Measurements from ENCODE around the gene KIAA1614.
A peak's percentile ranks its signal among the peaks of the same experiment; 100 is the strongest.

KIAA1614 gene

DNA sequence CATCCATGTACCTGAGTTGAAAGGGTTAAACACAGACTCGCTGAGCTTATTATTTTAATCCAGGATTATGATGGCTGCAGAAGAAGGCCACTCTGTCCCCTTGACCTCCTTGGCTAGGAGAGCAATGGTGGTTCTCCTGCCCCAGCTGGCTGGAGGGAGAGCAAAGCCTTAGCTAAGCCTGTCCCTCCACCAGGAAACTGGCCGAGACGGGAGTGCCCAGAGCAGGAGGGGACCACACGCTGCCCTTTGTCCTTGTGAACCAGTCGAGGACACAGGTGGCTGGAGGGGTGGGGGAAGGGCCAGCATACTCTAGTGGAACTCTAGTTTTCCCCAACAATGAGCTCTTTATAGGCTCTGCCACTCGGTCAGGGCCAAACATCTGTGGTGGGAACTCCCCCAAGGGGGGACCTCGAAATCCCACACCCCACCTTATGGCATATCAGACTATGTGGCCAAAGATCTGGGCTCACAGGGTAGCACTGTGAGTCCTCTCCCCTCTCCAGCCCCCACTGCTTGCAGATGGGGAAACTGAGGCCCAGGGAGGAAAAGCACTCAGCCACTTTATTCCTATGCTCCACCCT, 12.9 kb downstream of the KIAA1614 start:
- DNase-seq = peak; percentile 53

DNA sequence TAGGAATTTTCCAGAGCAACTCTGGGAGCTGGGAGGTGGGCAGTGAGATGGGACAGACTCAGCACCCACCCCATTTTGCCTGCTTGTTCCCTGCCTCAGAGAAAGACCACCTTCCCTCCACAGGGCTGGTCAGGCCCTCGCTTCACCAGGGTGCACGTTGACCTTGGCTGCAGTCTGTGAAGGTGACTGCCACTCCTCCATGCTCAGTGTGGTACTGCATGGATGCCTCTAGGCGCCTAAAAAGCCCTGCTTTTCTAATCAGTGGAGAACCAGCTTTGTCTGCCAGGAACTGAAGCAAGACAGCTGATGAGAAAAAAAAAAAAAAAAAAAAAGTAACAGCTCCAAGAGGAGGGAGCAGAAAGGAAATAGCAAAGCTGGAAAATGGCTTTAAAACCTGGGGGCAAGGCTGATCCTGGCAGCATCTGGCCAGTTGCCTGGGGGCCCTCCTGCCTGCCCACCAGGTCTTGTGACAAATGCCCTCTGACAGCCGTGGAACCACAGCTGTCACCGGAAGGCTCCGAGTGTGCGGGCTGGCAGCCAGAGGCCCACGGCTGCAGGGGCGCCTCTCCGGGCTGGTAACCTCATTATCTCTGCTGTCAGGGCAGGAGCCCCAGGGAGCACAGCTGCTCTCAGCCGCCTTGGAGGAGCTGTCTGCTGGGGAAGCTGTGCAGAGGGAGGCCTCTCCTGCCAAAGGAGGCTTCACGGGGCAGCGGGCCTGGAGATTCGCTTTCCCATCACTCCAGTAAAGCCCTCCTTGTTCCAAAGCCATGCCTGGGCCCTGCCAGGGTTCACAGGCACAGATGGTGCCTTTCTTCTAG, 13.7 kb downstream of the KIAA1614 start:
- DNase-seq = peak; percentile 96

DNA sequence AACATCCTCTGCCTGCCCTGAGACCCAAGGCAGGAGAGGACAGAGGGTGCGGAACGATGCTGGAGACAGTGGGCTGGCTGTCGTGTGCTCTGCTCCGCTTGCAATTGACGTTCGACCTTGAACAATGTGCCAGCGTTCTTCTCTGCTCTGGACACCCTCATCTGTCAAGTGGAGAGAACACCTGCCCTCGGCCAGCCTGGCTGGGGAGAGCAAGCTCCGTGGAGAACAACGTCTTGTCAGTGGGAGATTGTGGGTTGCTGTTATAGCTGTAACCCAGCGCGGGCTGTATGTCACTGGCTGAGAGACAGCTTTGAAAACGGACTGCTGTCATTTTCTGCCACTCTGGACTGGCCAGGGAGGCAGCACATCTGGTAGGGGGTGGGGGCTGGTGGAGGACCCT, 14.7 kb downstream of the KIAA1614 start:
- DNase-seq = no peak

DNA sequence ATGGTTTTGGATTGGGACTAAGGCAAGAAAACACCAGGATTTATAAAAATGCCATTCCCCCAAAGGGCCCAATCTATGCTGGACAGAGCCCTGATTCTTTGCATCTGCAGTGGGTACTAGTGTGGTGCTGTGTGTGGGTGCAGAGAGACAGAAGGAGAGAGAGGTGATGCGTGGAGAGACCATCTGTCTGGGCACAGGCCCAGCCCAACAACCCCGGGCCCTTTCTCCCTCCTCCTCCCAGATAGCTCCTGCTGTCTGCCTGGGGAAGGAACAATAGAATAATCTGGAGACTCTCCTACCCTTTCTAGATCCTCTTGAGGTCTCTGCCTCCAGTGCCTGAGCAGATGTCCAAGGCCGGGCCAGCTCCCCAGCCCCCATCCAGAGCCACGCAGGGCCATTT, 15.1 kb downstream of the KIAA1614 start:
- DNase-seq = peak; percentile 45

DNA sequence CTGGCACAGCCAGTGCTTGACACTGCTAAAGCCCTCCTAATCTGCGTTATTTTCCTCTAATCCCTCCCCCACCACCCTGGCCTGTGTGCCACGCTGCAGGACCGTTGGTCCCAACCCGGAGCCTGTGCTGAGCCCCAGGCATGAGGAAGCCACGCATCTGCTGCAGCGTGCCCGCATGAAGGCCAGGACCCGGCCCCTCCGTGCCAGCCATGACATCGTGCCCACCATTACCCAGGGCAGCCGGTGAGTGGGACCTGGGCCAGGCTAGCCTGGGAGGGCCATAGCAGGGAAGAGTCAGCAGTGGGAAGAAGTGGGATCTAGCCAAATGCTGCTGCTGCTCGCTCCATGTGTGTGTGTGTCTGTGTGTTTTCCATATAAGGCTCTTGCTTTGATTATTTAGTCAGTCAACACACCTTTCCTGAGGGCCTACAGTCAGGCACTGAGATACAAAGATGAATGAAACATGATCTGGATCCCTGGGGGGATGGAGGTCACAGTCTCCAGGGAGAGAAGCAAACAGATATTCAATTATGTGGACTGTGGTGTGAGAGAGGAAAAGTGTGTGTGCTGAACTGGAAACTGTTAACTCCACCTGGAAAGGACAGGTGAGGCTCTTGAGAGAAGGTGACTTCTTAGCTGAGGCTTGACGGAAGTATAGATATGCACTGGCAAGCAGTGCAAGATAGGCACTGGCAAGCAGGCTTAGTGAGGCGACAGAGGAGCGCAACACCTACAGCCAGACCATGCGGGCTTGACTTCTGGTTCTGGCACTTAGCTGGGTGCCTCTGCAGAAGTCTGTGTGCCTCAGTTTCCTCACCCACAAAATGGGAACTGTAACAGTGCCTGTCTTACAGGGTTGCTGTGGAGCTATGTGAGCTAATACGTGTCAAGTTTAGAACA, 15.9 kb downstream of the KIAA1614 start:
- peak; percentile 71 for DNase-seq

DNA sequence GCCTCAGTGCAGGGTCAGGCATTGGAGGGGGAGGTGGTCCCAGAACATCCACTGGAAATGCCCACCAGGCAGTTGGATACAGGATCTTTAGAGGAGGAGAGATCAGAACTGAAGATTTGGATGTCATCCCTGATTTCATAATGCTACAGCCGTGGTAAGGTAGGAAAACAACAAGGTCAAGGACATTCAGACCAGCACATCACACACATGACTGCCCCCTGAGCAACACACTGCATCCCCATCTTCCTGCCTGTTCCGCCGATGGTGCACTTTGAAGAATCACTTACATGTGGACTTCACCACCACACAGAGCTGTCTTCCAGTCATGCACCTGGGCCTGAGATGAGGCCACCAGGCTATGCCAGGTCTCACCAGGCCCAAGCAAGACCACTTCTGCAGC, 16.7 kb downstream of the KIAA1614 start:
- no peak for DNase-seq

DNA sequence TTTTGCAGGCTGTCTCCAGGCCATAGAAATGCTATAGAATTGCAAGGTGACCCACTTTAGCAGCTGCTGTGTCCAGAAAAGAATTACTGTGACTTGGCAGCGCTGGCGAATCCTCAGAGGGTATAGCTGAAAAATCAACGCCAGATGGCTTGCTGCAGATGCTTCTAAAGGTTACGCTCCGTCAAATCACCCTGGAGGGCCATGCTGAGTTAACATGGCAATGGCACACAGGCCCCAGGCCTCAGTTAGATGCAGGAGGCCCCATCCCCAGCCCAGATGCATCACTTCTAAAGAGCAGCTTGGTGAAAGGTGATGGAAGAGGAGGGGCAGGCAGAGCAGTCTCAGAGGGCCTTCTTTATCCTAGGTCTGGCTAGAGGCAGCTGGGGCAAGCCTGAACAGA, 18.0 kb downstream of the KIAA1614 start:
- peak; percentile 64 for DNase-seq

DNA sequence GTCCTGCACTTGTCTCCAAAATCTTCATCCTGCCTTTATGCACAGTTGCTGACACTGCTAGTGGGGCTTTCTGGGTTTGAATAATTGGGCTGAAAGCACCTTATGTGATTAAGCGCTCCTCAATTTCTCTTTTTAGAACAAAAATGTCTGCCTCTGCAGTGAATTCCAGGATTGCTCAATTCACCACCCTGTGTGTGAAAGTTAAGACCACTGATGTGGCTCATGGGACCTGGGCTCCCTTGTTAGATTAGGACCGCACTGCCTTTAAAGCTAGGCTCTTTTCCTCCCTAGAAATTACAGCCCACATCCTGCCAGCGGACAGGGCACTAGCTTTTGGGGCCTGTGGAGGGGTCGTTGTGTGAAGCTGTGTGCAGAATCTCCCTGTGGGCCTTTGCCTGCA, 18.8 kb downstream of the KIAA1614 start:
- DNase-seq = no peak

DNA sequence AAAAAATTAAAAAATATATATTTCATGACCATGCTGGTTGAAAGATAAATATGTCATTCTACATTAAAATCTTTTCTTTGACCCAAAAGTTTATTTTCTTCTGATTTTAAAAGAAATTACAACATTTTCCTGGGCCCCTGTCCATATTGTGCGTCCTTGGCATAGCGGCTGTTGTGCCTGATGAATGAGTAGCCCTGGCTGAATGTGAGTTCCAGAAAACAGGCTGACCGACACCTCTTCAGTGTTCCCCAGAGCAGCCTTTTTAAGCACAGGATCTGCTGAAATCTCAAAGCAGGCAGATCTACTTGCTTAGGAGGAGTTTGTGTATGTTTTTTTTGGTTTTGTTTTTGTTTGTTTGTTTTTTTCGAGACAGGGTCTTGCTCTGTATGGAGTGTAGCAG, 19.7 kb downstream of the KIAA1614 start:
- no peak for DNase-seq

DNA sequence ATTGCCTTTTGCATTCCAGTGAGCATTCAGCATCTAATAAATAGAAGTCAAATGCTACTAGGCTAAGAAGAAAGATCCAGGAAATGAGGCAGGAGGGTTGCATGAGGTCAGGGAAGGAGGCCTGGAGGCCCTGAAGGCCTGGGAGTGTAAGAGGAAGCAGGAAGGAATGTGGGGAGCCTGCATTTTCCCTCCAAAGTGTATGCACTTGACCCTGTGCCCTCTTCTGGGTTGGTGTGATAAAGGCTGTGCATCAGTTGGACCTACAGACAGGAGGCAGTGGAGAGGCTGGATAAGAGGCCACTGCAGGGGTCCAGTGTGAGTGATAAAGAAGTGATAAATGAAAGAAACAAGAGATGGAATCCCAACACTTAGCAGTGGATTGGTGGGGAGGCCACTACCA, 20.4 kb downstream of the KIAA1614 start:
- DNase-seq = no peak

DNA sequence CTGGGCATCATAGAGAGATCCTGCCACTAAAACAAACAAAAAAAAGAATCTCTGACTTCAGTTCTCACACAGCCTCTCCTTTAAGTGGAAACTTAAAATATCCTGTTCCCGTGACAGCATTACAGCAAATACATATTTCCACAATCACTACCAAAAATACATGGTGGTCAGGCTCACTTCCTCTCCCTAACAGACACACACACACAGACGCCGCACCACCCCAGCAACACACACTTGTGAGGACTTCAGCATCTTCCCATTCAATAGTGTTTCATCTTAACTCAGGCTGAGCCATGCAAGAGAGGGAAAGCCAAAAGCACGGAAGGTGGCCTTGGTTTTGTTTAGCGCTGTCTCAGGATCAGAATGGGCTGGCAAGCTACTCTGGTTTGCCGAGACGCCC, 21.9 kb downstream of the KIAA1614 start:
- DNase-seq = no peak

DNA sequence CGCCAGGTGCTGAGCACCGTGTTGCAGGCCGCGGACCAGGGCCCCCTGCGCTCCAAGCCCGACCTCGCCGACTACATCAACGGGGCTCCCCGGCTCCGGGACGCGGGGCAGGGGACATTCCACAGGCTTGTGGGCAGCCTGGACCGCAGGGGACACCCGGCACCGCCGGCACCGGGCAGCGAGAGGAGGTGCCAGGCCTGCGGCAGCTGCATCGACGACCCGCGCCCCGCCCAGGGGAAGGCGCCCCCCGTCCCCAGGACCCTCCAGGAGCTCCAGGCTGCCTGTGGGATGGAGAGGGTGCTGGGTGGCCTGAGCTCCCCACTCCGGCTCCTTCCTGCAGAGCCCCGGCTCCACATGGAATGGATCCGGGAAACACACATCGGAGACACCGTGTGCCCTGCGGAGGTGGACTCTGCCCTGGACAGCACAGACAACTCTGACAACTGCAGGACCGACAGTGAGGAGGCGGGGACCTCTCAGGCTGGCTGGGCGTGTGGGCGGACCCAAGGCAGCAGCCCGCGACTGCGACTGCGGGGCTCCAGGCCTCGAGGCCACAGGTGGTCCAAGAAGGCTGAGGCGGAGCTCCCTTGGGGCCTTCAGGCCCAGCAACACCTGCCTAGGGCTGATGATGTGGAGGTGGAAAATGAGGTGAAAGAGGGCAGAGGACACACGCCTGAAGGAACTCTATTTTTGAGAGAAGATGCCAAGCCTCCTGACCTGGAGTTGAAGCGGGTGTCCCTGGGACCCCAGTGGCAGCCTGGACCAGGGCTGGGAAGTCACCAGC, 22.8 kb downstream of the KIAA1614 start:
- no peak for DNase-seq

DNA sequence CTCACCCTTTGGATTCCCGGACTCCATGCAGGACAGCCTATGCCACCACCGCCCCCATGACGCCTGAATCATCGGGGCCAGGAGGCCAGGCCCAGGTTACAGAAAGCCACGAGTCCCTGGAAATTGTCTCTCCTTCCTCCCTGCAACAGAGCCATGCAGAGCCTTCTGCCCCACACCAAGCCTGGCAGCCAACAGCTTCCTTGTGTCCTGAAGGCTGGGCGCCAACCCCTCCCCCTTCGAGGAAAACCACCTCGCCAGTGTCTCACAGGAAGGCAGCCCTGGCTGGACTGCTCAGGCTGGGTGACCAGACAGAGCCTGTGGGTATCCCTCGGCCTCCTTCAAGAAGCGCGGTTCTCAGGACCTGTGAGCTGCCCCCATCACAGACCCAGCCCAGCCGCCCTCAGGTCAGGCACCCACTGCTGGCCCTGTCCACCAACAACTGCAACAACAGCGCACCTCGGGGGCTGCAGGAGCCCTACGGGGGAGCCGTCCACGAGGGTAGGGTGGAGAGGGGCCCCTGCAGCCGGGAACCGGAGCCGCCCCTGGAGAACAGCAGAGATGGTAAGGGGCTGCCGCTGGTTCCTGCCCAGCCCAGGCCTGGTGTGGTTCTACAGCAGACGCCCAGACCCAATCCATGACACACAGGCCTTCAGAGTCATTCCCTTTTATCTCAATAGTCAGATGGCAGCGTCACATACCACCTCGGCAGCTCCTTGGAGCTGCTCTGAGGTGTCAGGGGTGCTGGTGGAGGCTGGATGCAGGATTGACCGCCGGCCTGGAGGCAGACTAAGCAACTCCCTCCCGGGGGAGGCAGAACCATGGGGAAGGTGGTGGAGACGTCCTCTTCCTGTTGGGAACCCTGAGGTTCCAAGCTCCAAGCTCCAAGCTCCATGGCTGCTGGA, 23.7 kb downstream of the KIAA1614 start:
- no peak for DNase-seq

DNA sequence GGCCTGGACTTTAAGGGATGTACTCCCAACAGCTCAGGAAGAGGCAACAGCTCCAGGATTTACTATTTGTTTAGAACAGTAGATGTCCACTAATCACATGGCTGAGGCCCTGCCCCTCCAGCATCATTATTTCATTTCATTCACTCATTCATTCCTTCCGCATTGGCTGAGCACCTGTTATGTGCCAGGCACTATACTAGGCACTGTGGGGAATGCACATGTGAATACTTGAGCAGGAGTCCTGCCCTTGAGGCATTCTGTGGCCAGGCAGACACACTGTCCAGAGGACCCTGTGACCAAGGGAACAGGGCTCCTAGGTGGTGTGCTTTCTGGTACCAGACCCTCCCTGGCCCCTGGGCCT, 24.3 kb downstream of the KIAA1614 start:
- DNase-seq = no peak

DNA sequence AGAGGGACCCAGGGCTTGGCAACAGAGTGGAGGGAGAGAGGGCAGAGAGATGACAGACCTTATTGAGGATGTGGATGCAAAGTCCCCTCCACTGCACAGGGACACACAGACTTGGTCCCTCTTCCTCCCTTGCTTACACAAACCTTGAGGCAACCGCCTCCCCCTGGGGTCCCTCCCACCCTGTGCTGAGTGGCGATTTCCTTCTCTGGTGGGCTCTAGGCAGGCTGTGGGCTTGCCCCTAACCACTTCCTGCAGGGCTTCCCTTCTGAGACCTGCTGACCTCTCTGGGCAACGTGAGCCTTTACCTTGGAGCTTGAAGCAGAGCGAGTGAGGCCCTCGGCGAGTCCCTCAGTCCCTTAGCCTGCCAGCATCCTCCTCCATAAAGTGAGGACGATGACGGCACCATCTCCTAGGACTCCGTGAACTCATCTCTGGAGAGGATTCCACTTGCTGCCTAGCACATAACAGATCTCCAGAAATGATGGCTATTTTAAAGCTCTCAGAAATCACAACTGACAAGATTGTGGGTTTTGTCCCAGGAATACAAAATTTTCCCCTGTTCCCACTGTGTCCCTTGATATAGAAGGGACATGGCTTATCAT, 25.0 kb downstream of the KIAA1614 start:
- no peak for DNase-seq

DNA sequence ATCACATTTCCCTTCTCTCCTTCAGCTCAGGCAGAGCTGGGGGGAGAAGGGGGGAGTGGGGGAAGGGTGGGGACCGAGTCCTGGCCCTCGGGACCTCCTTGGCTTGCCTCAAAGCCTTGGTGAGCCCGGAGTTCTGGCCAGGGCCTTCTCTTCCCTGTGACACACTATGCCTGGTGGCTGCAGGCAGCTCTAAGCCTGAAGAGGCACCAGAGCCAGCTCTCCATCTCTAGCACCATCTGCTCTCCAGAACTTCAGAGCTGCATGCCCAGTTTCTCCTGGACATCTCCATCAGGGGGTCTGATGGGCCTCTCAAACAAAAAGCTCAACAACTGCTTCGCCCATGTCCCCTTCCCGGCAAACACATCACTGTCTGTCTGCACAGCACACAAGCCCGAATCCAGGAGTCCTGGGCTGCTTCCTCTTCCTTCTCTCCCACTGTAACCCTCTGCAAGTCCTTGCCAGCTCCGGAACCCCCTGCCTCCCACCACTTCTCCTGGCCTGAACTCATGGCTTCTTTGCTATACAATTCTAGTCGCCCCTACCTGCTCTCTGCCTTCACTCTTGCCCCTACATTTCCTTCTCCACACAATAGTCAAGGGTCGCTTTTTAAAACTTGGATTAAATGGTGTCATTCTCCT, 26.5 kb downstream of the KIAA1614 start:
- DNase-seq = no peak

DNA sequence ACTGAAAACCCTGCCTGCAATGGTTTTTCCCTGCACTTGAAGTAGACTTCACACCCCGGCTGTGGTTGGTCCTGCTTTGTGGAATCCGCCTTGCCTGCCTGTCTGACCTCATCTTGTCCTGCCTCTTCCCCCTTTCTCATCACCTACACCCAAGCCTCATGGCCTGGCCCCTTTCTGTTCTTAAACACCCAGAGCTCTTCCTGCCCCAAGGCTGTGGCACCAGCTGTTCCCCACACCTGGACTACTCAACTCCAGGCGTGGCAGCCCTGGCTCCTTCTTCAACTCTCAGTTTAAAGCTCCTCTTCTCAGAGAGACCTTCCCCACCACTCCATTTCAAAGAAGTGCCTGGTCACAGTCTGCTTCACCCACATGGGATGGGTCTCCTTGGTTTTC, 27.0 kb downstream of the KIAA1614 start:
- DNase-seq = no peak

DNA sequence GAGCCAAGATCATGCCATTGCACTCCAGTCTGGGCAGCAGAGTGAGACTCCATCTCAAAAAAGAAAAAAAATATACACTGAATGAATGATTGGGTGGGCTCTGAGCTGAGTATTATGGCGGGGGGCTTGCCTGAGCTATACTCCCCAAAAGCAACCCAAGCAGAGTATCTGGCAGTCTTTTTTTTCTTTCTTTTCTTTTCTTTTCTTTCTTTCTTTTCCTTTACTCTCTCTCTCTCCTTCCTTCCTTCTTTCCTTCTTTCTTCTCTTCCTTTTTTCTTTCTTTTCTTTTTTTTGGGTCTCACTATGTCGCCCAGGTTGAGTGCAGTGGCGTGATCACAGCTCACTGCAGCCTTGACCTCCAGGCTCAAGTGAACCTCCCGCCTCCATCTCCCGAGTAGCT, 27.7 kb downstream of the KIAA1614 start:
- no peak for DNase-seq

DNA sequence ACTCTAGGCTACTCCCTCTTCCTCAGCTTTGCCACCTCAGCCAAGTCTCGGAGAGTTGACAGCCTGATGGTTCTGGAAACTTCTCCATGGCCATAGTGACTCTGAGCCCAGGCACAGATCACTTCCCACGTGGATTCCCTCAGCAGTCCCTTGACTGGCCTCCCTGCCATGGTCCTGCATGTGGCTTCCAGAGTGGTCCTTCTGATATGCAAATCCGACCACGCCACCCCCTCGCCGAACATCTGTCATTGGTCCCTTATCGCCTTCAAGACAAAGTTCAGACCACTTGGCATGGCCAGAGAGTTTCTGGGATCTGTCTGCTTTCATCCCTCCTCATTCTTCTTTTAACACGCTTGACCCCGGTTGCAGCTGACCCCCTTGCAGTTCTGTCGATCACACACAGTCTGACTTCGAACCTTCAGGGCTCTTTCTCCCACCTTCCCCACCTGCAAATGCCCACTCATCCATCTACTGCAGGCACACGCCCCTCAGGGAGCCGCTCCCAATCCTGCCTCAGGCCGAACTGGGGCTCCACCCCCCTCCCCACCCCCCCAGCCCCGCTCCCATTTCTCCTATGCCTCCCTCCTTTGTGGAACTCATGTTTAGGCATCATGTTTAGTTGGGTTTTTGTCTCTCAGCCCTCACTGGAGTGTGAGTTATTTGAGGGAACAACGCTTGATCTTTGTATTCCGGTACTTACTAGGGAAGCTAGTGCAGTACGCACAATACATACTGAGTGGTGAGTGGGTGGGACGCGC, 29.0 kb downstream of the KIAA1614 start:
- DNase-seq = no peak

DNA sequence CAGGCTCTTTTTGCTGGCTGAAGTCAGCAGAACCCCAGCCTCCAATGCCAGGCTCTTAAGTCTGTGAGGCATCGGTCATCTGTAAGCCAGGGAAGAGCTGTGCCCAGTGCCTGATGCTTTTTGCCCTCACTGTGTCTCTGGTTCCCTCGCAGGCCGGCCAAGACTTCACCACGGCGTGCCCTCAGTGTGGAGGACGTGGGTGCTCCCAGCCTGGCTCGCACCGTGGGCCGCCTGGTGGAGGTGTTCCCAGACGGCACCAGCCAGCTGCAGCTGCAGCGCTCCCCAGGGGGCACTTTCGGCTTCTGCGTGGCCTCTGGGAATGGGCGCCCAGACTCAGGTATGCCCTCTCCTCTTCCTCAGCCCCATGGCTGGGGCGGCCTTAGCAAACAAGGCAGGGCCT, 32.5 kb downstream of the KIAA1614 start:
- no peak for DNase-seq
